ENCODE data around the gene ZNF556. TPM values are rescaled to one million over a fixed set of nuclear protein-coding genes. Genes with fewer than 3 reads are reported as not detected.

Gene ZNF556
- total RNA-seq (2014; rRNA removed; shearing (Covaris generic)) = not detected in 2 replicates
- polyA plus RNA-seq (2016; fragmentation: Nextera tagmentation; extraction: Ambion mirVana) = not detected in 2 replicates

DNA sequence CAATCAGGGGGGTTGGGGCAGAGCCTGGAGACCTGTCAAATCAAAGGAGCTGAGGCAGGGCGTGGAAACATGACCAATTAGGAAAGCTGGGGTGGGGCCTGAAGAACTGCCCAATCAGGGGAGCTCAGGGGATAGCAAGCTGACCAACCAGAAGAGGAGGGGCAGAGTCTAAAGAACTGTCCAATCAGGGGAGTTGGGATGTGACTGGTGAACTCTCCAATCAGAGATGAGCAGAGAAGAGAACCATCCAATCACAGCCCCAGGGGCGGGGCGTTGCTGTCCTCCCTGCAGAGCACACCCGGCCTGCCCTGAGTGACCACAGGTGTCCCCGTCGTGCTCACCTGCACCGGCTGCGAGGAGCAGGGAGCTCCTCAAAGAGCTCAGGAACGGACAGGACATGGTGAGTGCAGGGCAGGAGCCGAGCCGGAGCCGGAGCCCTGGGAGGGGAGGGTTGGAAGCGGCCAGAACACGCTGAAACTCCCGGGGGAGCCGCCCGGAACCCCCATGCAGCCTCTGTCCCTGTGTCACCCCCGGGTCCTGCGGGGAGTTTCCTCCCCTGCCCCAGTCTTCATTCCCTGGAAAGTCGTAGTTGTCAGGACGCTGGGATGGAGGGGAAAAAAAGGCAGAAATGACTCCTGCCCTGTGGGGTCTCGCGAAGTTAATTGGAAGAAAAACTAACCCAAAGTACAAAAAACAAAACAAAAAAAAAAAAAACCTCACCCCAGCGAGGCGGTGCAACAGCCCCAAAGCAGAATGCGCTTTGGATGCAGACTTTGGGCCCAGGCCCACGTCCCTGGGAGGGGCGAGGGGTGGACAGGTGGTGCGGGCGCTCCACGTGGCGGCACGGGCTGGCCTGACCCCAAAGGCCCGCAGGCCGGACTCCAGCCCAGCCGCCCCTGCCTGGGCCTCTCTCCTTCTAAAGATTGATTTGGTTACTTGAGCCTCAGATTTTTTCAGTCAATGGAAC, at the start of gene ZNF556:
ZNF556 (plus strand) TSS at position 311 of the 967 bp plus-strand sequence; CDS start at position 398, 87 bp downstream.
- Histone ChIP-seq H3K4me2 (ENCODE audit: unreplicated experiment) (no peak within 1 kb of the TSS), H3K9ac (no peak within 1 kb of the TSS), H3K27ac (no peak within 1 kb of the TSS), H3K79me2 (ENCODE audit: insufficient read depth) (no peaks in the 10 kb centered on the region), H2AFZ (no peak within 1 kb of the TSS), H3K9me2 (ENCODE audit: insufficient read depth) (no peaks in the 10 kb centered on the region), H3K4me3 (no peak within 1 kb of the TSS), H3K9me3 (ENCODE audit: low read depth) (no peaks in the 10 kb centered on the region), H3K36me3 (ENCODE audit: low read depth) (no peaks in the 10 kb centered on the region), H3F3A (ENCODE audit: insufficient read depth) (no peaks in the 10 kb centered on the region), H4K20me1 (ENCODE audit: insufficient read depth) (no peaks in the 10 kb centered on the region), H3K4me1 (ENCODE audit: insufficient read depth) (no peaks in the 10 kb centered on the region), H3K27me3 (replicated peaks; ENCODE audit: insufficient read depth) (no peaks in the 10 kb centered on the region)
- TF ChIP-seq EZH2phosphoT487 (IDR thresholded peaks at IDR 0.05; ENCODE audit: insufficient read depth, low read depth) (no peak), EZH2 (IDR thresholded peaks at IDR 0.05; ENCODE audit: insufficient read depth, poor library complexity, severe bottlenecking) (no peak)
- 61 to 69% methylated on average over 32 to 36 of the region's 36 CpGs for WGBS, 2 experiments (ENCODE audit: low coverage in 1 of 2, low lambda C conversion rate in 2 of 2, missing lambda C conversion rate in 2 of 2)
- in situ Hi-C loops (cut with MboI) = loop anchor here (25.0 kb wide), 1 partner anchor 205 kb away; no protein-coding TSS in a partner anchor
- DNase-seq = peak; percentile 12

DNA sequence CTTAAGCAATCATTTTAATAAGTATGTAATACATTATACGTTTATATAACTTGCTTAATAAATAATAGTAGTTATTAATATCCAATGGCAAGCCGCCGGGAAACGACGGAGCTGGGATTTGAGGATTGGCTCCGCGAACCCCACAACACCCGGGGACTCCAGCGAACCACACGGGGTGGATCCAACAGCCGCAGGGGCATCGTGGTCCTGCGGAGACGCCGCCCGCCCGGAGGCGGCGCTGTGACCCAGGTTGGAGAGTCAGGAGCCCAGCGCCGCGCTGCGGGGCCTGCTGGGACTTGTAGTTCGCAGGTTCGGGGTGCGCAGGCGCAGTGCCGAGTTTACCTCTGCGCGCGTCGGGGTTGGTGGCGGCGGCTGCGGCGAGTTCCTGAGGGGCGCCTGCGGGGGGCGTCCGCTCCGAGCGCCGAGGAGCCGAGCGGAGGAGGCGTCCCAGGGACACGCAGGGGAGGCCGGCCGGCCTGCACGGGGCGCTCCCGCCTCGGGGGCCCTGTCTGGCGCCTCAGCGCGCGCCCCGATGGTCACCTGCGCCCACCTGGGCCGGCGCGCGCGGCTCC, 47.5 kb upstream of the ZNF556 start, which contains the start of gene ZNF554:
ZNF554 (plus strand) TSS at position 329 of the 572 bp plus-strand sequence; CDS start at position 533, 204 bp downstream.
- TF ChIP-seq EZH2 (IDR thresholded peaks at IDR 0.05; ENCODE audit: insufficient read depth, poor library complexity, severe bottlenecking) (no peak), EZH2phosphoT487 (IDR thresholded peaks at IDR 0.05; ENCODE audit: insufficient read depth, low read depth) (no peak)
- Histone ChIP-seq H3K36me3 (ENCODE audit: low read depth) (no peaks in the 10 kb centered on the region), H3K4me2 (ENCODE audit: unreplicated experiment) (peak within 1 kb of the TSS; percentile 94), H3K9ac (peak within 1 kb of the TSS; percentile 78), H3F3A (ENCODE audit: insufficient read depth) (no peaks in the 10 kb centered on the region), H3K9me2 (ENCODE audit: insufficient read depth) (no peaks in the 10 kb centered on the region), H3K79me2 (ENCODE audit: insufficient read depth) (no peaks in the 10 kb centered on the region), H4K20me1 (ENCODE audit: insufficient read depth) (no peaks in the 10 kb centered on the region), H2AFZ (peak within 1 kb of the TSS; percentile 79), H3K27ac (no peak within 1 kb of the TSS), H3K9me3 (ENCODE audit: low read depth) (no peaks in the 10 kb centered on the region), H3K4me3 (peak within 1 kb of the TSS; percentile 77), H3K4me1 (ENCODE audit: insufficient read depth) (no peaks in the 10 kb centered on the region), H3K27me3 (replicated peaks; ENCODE audit: insufficient read depth) (no peaks in the 10 kb centered on the region)
- WGBS, 2 experiments (ENCODE audit: low coverage in 1 of 2, low lambda C conversion rate in 2 of 2, missing lambda C conversion rate in 2 of 2) = 1 to 2% methylated on average over 37 to 57 of the region's 64 CpGs
- in situ Hi-C loops (cut with MboI) = no loop called here
- DNase-seq = peak; percentile 96

DNA sequence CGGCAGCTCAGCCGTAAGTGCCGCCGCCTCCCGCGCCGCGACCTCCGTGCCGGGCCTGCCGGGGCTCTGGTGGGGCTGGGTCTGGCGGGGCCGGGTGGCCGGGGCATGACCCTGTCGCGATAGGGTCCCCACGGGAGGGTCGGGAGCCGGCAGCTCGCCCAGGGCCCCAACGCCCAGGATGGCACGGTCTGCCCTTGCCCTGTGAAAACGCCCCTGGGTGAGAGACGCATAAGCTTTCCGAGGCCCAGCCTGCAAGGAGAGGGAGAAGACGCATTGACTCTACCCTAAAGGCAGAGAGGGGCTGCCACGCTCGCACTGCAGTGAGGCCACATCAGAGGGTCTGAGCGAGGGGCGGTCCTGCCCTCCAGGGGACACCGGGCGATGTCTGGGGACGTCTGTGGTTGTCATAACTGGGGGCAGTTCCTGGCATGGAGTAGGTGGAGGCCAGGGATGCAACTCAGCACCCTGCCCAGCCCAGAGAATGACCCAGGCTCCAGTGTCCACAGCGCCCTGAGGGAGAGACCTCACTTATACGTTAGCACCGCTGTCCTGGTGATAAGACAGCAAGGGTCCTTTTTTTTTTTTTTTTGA, 46.9 kb upstream of the ZNF556 start:
- WGBS, 2 experiments (ENCODE audit: low coverage in 1 of 2, low lambda C conversion rate in 2 of 2, missing lambda C conversion rate in 2 of 2) = 3 to 7% methylated on average over 13 to 36 of the region's 36 CpGs
- no peak for TF ChIP-seq EZH2phosphoT487 (IDR thresholded peaks at IDR 0.05; ENCODE audit: insufficient read depth, low read depth)
- no peak for TF ChIP-seq EZH2 (IDR thresholded peaks at IDR 0.05; ENCODE audit: insufficient read depth, poor library complexity, severe bottlenecking)
- Histone ChIP-seq H3K4me2 (ENCODE audit: unreplicated experiment) (peak overlapping the region; percentile 94), H3K9ac (peak overlapping the region; percentile 78), H3K79me2 (ENCODE audit: insufficient read depth) (no peaks in the 10 kb centered on the region), H3K9me2 (ENCODE audit: insufficient read depth) (no peaks in the 10 kb centered on the region), H2AFZ (peak overlapping the region; percentile 79), H3K36me3 (ENCODE audit: low read depth) (no peaks in the 10 kb centered on the region), H3K4me1 (ENCODE audit: insufficient read depth) (no peaks in the 10 kb centered on the region), H3K27ac (no peak overlapping the region), H3K9me3 (ENCODE audit: low read depth) (no peaks in the 10 kb centered on the region), H3K27me3 (replicated peaks; ENCODE audit: insufficient read depth) (no peaks in the 10 kb centered on the region), H4K20me1 (ENCODE audit: insufficient read depth) (no peaks in the 10 kb centered on the region), H3F3A (ENCODE audit: insufficient read depth) (no peaks in the 10 kb centered on the region), H3K4me3 (peak overlapping the region; percentile 77)
- in situ Hi-C loops (cut with MboI) = no loop called here
- peak; percentile 43 for DNase-seq

DNA sequence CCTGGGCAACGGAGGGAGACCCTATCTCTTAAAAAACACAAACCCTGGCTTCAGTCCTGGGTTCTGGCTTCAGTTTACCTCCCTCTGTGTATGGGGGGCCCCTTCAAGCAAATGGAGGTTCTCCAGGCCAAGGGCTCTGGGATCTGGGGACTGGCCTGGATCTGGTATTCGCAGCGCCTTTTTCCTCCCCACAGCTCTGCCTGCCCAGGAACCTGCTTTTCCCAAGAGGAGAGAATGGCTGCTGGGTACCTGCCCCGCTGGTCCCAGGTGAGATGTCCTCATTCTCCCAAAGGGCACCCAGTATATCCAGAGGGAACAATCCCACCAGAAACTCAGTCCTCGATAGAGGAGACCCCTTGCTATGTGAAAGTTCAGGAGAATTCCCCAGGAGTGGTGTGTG, 44.3 kb upstream of the ZNF556 start:
- Histone ChIP-seq H4K20me1 (ENCODE audit: insufficient read depth) (no peaks in the 10 kb centered on the region), H3K4me2 (ENCODE audit: unreplicated experiment) (no peak overlapping the region), H3K4me3 (no peak overlapping the region), H3K9me2 (ENCODE audit: insufficient read depth) (no peaks in the 10 kb centered on the region), H3K79me2 (ENCODE audit: insufficient read depth) (no peaks in the 10 kb centered on the region), H3K36me3 (ENCODE audit: low read depth) (peaks cover 3% of the 10 kb centered on the region; the same call in 1 of the 2 replicates), H3F3A (ENCODE audit: insufficient read depth) (no peaks in the 10 kb centered on the region), H2AFZ (no peak overlapping the region), H3K27me3 (replicated peaks; ENCODE audit: insufficient read depth) (no peaks in the 10 kb centered on the region), H3K9me3 (ENCODE audit: low read depth) (no peaks in the 10 kb centered on the region), H3K9ac (no peak overlapping the region), H3K4me1 (ENCODE audit: insufficient read depth) (no peaks in the 10 kb centered on the region), H3K27ac (no peak overlapping the region)
- in situ Hi-C loops (cut with MboI) = no loop called here
- no peak for TF ChIP-seq EZH2phosphoT487 (IDR thresholded peaks at IDR 0.05; ENCODE audit: insufficient read depth, low read depth)
- no peak for TF ChIP-seq EZH2 (IDR thresholded peaks at IDR 0.05; ENCODE audit: insufficient read depth, poor library complexity, severe bottlenecking)
- 82 to 85% methylated on average over 5 of the region's 5 CpGs for WGBS, 2 experiments (ENCODE audit: low coverage in 1 of 2, low lambda C conversion rate in 2 of 2, missing lambda C conversion rate in 2 of 2)
- no peak for DNase-seq

Data from GM23248 (cell line).